WTC11 (cell line): ENCODE measurements around the gene PKMYT1. TPM values are rescaled to one million over a fixed set of nuclear protein-coding genes. Genes with fewer than 3 reads are reported as not detected.

ENCODE experiments used
- ATAC-seq: fragments of 200-7000 bp; cut with Tn5 transposase; 2 replicates; pipeline ENCODE4 v1.10.0; 2021; ENCODE audit warnings: mild to moderate bottlenecking, moderate library complexity
- CTCF ChIA-PET: fragments of 300-600 bp; sonication (Branson Sonifier 250); formaldehyde crosslinking; loops from one replicate; lab custom pipeline; 2021; ENCODE audit warnings: antibody characterized with exemption; lab: Charles Lee
- POLR2A ChIA-PET: fragments of 350-600 bp; sonication (Branson Sonifier 250); formaldehyde crosslinking; loops from one replicate; lab custom pipeline; 2021; ENCODE audit warnings: antibody characterized with exemption; lab: Charles Lee
- DNase-seq: peaks from one replicate; pipeline ENCODE4 v3.0.0; 2021; ENCODE audit warnings: low spot score
- H3K27ac Mint-ChIP-seq: 2 replicates; pipeline ENCODE4 v1.8.0; 2021; ENCODE audit warnings: mixed read lengths
- H3K27me3 Mint-ChIP-seq: 2 replicates; pipeline ENCODE4 v1.8.0; 2021; ENCODE audit warnings: low read depth, mild to moderate bottlenecking, moderate library complexity, mixed read lengths
- H3K36me3 Mint-ChIP-seq: 2 replicates; pipeline ENCODE4 v1.8.0; 2021; ENCODE audit warnings: mixed read lengths
- H3K4me1 Mint-ChIP-seq: 2 replicates; pipeline ENCODE4 v1.8.0; 2022; ENCODE audit warnings: mixed read lengths
- H3K4me3 Mint-ChIP-seq: 2 replicates; pipeline ENCODE4 v1.8.0; 2021; ENCODE audit warnings: mild to moderate bottlenecking, moderate library complexity, mixed read lengths
- H3K9me3 Mint-ChIP-seq: 2 replicates; pipeline ENCODE4 v1.8.0; 2021; ENCODE audit warnings: mixed read lengths
- AFF4 ChIP-seq: sonication (generic); formaldehyde crosslinking; IDR thresholded peaks from 2 replicates; pipeline ENCODE4 v1.8.1; 2023; ENCODE audit warnings: mild to moderate bottlenecking, missing genetic modification reagents, borderline replicate concordance
- HMGA2 ChIP-seq: fragments of 250-450 bp; sonication (Bioruptor Pico); IDR thresholded peaks from 2 replicates; pipeline ENCODE4 v1.4.0; 2021; ENCODE audit warnings: mild to moderate bottlenecking, moderate library complexity
- HMGXB4 ChIP-seq: sonication (generic); formaldehyde crosslinking; IDR thresholded peaks from 2 replicates; pipeline ENCODE4 v1.8.1; 2023; ENCODE audit warnings: mild to moderate bottlenecking, moderate library complexity, missing genetic modification reagents
- IRF2 ChIP-seq: sonication (generic); formaldehyde crosslinking; IDR thresholded peaks from 2 replicates; pipeline ENCODE4 v1.8.0; 2022; ENCODE audit warnings: low read depth, missing genetic modification reagents, borderline replicate concordance
- JUN ChIP-seq: sonication (generic); formaldehyde crosslinking; IDR thresholded peaks from 2 replicates; pipeline ENCODE4 v1.8.0; 2023; ENCODE audit warnings: mild to moderate bottlenecking, missing genetic modification reagents
- MYBL2 ChIP-seq: sonication (generic); formaldehyde crosslinking; IDR thresholded peaks from 2 replicates; pipeline ENCODE4 v1.8.1; 2023; ENCODE audit warnings: mild to moderate bottlenecking, moderate library complexity, missing genetic modification reagents
- NFATC4 ChIP-seq: fragments of 250-450 bp; sonication (Bioruptor Pico); IDR thresholded peaks from 2 replicates; pipeline ENCODE4 v1.9.0; 2021; ENCODE audit warnings: mild to moderate bottlenecking
- NR1H2 ChIP-seq: sonication (generic); formaldehyde crosslinking; IDR thresholded peaks from 2 replicates; pipeline ENCODE4 v1.9.0; 2021; ENCODE audit warnings: mild to moderate bottlenecking, moderate library complexity, missing genetic modification reagents
- NR2C2 ChIP-seq: sonication (generic); formaldehyde crosslinking; IDR thresholded peaks from 2 replicates; pipeline ENCODE4 v1.8.0; 2022; ENCODE audit warnings: mild to moderate bottlenecking, missing genetic modification reagents
- SP1 ChIP-seq: sonication (generic); formaldehyde crosslinking; conservative IDR thresholded peaks from 2 replicates; pipeline ENCODE4 v1.8.1; 2022; ENCODE audit warnings: missing genetic modification reagents
- USF1 ChIP-seq: sonication (generic); formaldehyde crosslinking; IDR thresholded peaks from 2 replicates; pipeline ENCODE4 v1.8.0; 2022; ENCODE audit warnings: mild to moderate bottlenecking, missing genetic modification reagents
- USF2 ChIP-seq: sonication (generic); formaldehyde crosslinking; IDR thresholded peaks from 2 replicates; pipeline ENCODE4 v1.8.1; 2023; ENCODE audit warnings: mild to moderate bottlenecking, missing genetic modification reagents, moderate library complexity
- ZNF219 ChIP-seq: sonication (generic); formaldehyde crosslinking; IDR thresholded peaks from 2 replicates; pipeline ENCODE4 v1.8.0; 2023; ENCODE audit warnings: missing genetic modification reagents, mild to moderate bottlenecking, borderline replicate concordance
- ZNF281 ChIP-seq: sonication (generic); formaldehyde crosslinking; IDR thresholded peaks from 2 replicates; pipeline ENCODE4 v1.8.0; 2023; ENCODE audit warnings: mild to moderate bottlenecking, missing genetic modification reagents
- ZNF396 ChIP-seq: fragments of 250-450 bp; sonication (Bioruptor Pico); IDR thresholded peaks from 2 replicates; pipeline ENCODE4 v1.8.0; 2021; ENCODE audit warnings: mild to moderate bottlenecking, moderate library complexity, borderline replicate concordance
- total RNA-seq: library from RNA; stranded (reverse); gene quantifications from 3 replicates; pipeline ENCODE4 v1.2.3, GENCODE V29; 2021
- TF ChIP-seq, protein P1 (sequence below): fragments of 250-450 bp; sonication (Bioruptor Pico); conservative IDR thresholded peaks from 2 replicates; pipeline ENCODE4 v1.9.0; 2021; ENCODE audit warnings: mild to moderate bottlenecking
- TF ChIP-seq, protein P2 (sequence below): fragments of 200-600 bp; IDR thresholded peaks from 2 replicates; pipeline ENCODE4 v1.8.0; 2022; ENCODE audit warnings: antibody characterized with exemption

Gene PKMYT1
- total RNA-seq, 1 experiment from 2014 or later: 120 TPM

- TF ChIP-seq USF2 (CRISPR knock-in tag) (peak; percentile 63), IRF2 (no peak), USF1 (CRISPR knock-in tag) (peak; percentile 70), JUN (no peak), HMGXB4 (CRISPR knock-in tag) (no peak), ZNF219 (CRISPR knock-in tag) (no peak), NFATC4 (no peak), NR2C2 (CRISPR knock-in tag) (no peak), HMGA2 (CRISPR knock-in tag) (no peak), SP1 (no peak; the same call in 1 of the 2 replicates), ZNF396 (CRISPR knock-in tag) (no peak)
- TF ChIP-seq, protein P1, sequence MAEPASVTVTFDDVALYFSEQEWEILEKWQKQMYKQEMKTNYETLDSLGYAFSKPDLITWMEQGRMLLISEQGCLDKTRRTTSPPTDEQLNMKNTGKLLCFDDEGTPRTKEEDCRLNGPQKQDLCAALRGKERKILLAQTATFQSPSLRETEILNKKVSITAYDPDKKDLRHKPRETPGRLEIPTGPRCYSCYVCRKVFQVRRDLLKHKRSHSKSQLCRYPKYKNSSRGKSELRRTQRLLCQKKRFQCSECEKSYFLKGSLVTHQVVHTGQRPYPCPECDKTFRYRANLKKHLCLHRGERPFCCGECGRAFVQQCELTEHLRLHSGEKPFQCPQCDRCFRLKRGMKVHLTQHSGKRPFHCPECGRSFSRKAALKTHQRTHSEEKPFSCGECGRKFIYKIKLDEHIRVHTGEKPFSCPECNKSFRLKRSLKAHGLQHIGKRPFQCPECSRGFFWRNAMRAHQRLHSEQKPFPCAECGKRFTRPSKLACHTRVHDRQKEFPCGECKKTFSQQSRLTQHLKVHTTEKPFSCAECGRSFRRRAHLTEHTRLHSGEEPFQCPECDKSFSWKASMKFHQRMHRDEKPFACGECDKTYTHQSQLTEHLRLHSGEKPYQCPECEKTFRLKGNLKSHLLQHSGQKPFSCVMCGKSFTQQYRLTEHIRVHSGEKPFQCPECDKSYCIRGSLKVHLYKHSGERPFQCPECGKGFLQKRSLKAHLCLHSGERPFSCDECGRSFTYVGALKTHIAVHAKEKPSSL (CRISPR knock-in tag): no peak
- TF ChIP-seq, all 79 proteins: peak for 3
These were observed 24.6 kb upstream of the PKMYT1 start (continued) for GRCh38 chr16:3004781-3005284.

GRCh38 chr16:3004319-3004718, 24.1 kb upstream of the PKMYT1 start:
- ChIA-PET CTCF (interaction anchor here (0.7 to 13.4 kb wide), 20 partner anchors 8 to 153 kb away, joined by 3 to 360 read pairs (median 4); partner anchors contain the start of genes CLDN6, CLDN9, HCFC1R1 and KREMEN2), POLR2A (interaction anchor here (0.9 to 13.9 kb wide), 4 partner anchors 8 to 54 kb away, joined by 5 to 502 read pairs (median 10); partner anchors contain the start of genes CLDN6, CLDN9, HCFC1R1 and THOC6)
- Mint-ChIP-seq H3K9me3 (no peaks in the 10 kb centered on the region), H3K27ac (no peak overlapping the region), H3K27me3 (no peaks in the 10 kb centered on the region), H3K4me1 (peaks cover 43% of the 10 kb centered on the region), H3K36me3 (no peaks in the 10 kb centered on the region), H3K4me3 (peak overlapping the region; percentile 82)
- no peak for DNase-seq
- ATAC-seq: no peak
- no peak for TF ChIP-seq NFATC4
- TF ChIP-seq NR2C2 (CRISPR knock-in tag): no peak
- TF ChIP-seq AFF4 (CRISPR knock-in tag): no peak
- no peak for TF ChIP-seq MYBL2 (CRISPR knock-in tag)
- no peak for TF ChIP-seq USF1 (CRISPR knock-in tag)
- no peak for TF ChIP-seq JUN
- TF ChIP-seq, protein P2, sequence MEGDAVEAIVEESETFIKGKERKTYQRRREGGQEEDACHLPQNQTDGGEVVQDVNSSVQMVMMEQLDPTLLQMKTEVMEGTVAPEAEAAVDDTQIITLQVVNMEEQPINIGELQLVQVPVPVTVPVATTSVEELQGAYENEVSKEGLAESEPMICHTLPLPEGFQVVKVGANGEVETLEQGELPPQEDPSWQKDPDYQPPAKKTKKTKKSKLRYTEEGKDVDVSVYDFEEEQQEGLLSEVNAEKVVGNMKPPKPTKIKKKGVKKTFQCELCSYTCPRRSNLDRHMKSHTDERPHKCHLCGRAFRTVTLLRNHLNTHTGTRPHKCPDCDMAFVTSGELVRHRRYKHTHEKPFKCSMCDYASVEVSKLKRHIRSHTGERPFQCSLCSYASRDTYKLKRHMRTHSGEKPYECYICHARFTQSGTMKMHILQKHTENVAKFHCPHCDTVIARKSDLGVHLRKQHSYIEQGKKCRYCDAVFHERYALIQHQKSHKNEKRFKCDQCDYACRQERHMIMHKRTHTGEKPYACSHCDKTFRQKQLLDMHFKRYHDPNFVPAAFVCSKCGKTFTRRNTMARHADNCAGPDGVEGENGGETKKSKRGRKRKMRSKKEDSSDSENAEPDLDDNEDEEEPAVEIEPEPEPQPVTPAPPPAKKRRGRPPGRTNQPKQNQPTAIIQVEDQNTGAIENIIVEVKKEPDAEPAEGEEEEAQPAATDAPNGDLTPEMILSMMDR: no peak
- no peak for TF ChIP-seq ZNF281 (CRISPR knock-in tag)
- no peak for TF ChIP-seq NR1H2 (CRISPR knock-in tag)
- TF ChIP-seq, protein P1 (CRISPR knock-in tag): no peak
- TF ChIP-seq HMGA2 (CRISPR knock-in tag): no peak
